GM18498 (cell line): ENCODE measurements around the gene NUP88.

Experiments
- ATAC-seq: cut with Tn5 transposase; IDR thresholded peaks from one replicate; pipeline ENCODE4 v1.9.1; 2021; ENCODE audit warnings: mild to moderate bottlenecking, moderate library complexity; ENCODE audit not compliant: unreplicated experiment

Gene NUP88

GRCh38 chr17:5419959-5420653, 644 bp upstream of the NUP88 start, which contains the start of gene RPAIN:
Gene RPAIN, plus strand, starts transcription at chr17:5420182. Its CDS starts 29 bp downstream, at chr17:5420211.
- peak; percentile 56 for ATAC-seq

- ATAC-seq: peak; percentile 36
Observed at GRCh38 chr17:5418858-5419355, 555 bp downstream of the NUP88 start.

- no peak for ATAC-seq
Observed at GRCh38 chr17:5416901-5417300, 2.6 kb downstream of the NUP88 start.

GRCh38 chr17:5413682-5414081, 5.8 kb downstream of the NUP88 start:
- ATAC-seq: no peak

- no peak for ATAC-seq
Observed at GRCh38 chr17:5410594-5411272, 8.7 kb downstream of the NUP88 start.

- ATAC-seq: no peak
Observed at GRCh38 chr17:5408186-5408585, 11.3 kb downstream of the NUP88 start.

- no peak for ATAC-seq
Observed at GRCh38 chr17:5405400-5405799, 14.1 kb downstream of the NUP88 start.

- ATAC-seq: no peak
Observed at GRCh38 chr17:5399767-5400166, 19.7 kb downstream of the NUP88 start.

- ATAC-seq: no peak
Observed at GRCh38 chr17:5396612-5397011, 22.9 kb downstream of the NUP88 start.

- ATAC-seq: no peak
Observed at GRCh38 chr17:5391678-5392077, 27.8 kb downstream of the NUP88 start.

GRCh38 chr17:5381542-5381941, 37.9 kb downstream of the NUP88 start:
- no peak for ATAC-seq

GRCh38 chr17:5380491-5381135, 38.8 kb downstream of the NUP88 start:
- no peak for ATAC-seq

- ATAC-seq: no peak
Observed at GRCh38 chr17:5379351-5380107, 39.9 kb downstream of the NUP88 start.

- ATAC-seq: no peak
Observed at GRCh38 chr17:5378566-5379207, 40.8 kb downstream of the NUP88 start.

GRCh38 chr17:5373112-5373511, 46.4 kb downstream of the NUP88 start:
- no peak for ATAC-seq

- no peak for ATAC-seq
Observed at GRCh38 chr17:5370411-5370810, 49.1 kb downstream of the NUP88 start.

GRCh38 chr17:5365831-5366230, 53.6 kb downstream of the NUP88 start:
- no peak for ATAC-seq

GRCh38 chr17:5364696-5365095, 54.8 kb downstream of the NUP88 start:
- no peak for ATAC-seq

- ATAC-seq: no peak
Observed at GRCh38 chr17:5364156-5364555, 55.3 kb downstream of the NUP88 start.

GRCh38 chr17:5362162-5362811, 57.2 kb downstream of the NUP88 start:
- no peak for ATAC-seq
